Calu3 (cell line): ENCODE data around the gene TCF4. TPM values are rescaled to one million over a fixed set of nuclear protein-coding genes. Genes with fewer than 3 reads are reported as not detected.

Experiments used
- BruUV-seq: library from RNA; stranded (reverse); fragments of 400-500 nt; replicated peaks from 2 replicates; lab custom pipeline; 2021; lab: Mats Ljungman, UMichigan
- CTCF ChIA-PET: fragments of 300-600 bp; sonication (Branson Sonifier 250); formaldehyde crosslinking; loops from one replicate; lab custom pipeline; 2022; ENCODE audit warnings: antibody characterized with exemption; lab: Charles Lee
- DNase-seq: peaks from one replicate; pipeline ENCODE4 v3.0.0; 2022
- H3K27ac Mint-ChIP-seq: one replicate; pipeline ENCODE4 v1.8.0; 2022; ENCODE audit warnings: mixed read lengths; ENCODE audit not compliant: unreplicated experiment
- H3K27me3 Mint-ChIP-seq: one replicate; pipeline ENCODE4 v1.8.0; 2022; ENCODE audit warnings: mixed read lengths; ENCODE audit not compliant: unreplicated experiment
- H3K36me3 Mint-ChIP-seq: one replicate; pipeline ENCODE4 v1.8.0; 2022; ENCODE audit warnings: mild to moderate bottlenecking, moderate library complexity, mixed read lengths; ENCODE audit not compliant: insufficient read depth, unreplicated experiment
- H3K4me1 Mint-ChIP-seq: one replicate; pipeline ENCODE4 v1.8.0; 2022; ENCODE audit warnings: mild to moderate bottlenecking, low read depth, mixed read lengths; ENCODE audit not compliant: unreplicated experiment
- H3K4me3 Mint-ChIP-seq: one replicate; pipeline ENCODE4 v1.8.0; 2022; ENCODE audit warnings: mild to moderate bottlenecking, low read depth, moderate library complexity, mixed read lengths; ENCODE audit not compliant: unreplicated experiment
- H3K9me3 Mint-ChIP-seq: one replicate; pipeline ENCODE4 v1.8.0; 2022; ENCODE audit warnings: low read depth, mixed read lengths; ENCODE audit not compliant: unreplicated experiment
- intact Hi-C: fragments of 100-400 bp; cut with micrococcal nuclease; formaldehyde crosslinking; loops from one replicate; pipeline ENCODE4 v1.10.0; 2022; ENCODE audit not compliant: unreplicated experiment
- total RNA-seq: library from RNA; stranded (reverse); gene quantifications from 2 replicates; pipeline ENCODE4 v1.2.3, GENCODE V29; 2022
- TF ChIP-seq, protein P1 (sequence below): fragments of 200-600 bp; IDR thresholded peaks from one replicate; pipeline ENCODE4 v1.8.0; 2022; ENCODE audit warnings: antibody characterized with exemption; ENCODE audit not compliant: unreplicated experiment

TCF4 gene
- total RNA-seq, 1 experiment from 2014 or later: 0.21 TPM

DNA sequence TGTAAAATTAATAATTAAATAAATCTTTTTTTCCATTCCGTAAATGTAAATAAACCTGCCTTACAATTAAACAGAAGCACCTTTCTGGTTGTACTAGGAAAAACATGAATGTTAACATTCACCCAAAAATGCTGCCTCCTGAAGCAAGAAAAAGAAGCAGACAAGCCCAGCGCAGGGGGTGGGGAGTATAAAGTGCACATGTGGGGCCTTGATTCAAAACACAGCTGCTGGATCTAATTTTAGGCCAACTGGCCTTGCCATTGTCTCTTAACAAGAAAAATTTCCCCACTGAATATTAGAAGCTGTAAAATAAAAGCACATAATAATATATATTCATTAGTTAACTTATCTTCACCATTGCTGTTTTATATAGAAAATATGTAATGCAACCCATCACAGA is 28.3 kb downstream of the TCF4 start:
- Mint-ChIP-seq H3K27me3 (no peaks in the 10 kb centered on the region), H3K27ac (no peak overlapping the region), H3K9me3 (peaks cover 2% of the 10 kb centered on the region), H3K4me3 (no peak overlapping the region), H3K36me3 (no peaks in the 10 kb centered on the region), H3K4me1 (no peaks in the 10 kb centered on the region)
- CTCF ChIA-PET: no interaction called here
- BruUV-seq: no TSS peak
- TF ChIP-seq, protein P1, sequence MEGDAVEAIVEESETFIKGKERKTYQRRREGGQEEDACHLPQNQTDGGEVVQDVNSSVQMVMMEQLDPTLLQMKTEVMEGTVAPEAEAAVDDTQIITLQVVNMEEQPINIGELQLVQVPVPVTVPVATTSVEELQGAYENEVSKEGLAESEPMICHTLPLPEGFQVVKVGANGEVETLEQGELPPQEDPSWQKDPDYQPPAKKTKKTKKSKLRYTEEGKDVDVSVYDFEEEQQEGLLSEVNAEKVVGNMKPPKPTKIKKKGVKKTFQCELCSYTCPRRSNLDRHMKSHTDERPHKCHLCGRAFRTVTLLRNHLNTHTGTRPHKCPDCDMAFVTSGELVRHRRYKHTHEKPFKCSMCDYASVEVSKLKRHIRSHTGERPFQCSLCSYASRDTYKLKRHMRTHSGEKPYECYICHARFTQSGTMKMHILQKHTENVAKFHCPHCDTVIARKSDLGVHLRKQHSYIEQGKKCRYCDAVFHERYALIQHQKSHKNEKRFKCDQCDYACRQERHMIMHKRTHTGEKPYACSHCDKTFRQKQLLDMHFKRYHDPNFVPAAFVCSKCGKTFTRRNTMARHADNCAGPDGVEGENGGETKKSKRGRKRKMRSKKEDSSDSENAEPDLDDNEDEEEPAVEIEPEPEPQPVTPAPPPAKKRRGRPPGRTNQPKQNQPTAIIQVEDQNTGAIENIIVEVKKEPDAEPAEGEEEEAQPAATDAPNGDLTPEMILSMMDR: no peak
- intact Hi-C loops: no loop called here
- no peak for DNase-seq

DNA sequence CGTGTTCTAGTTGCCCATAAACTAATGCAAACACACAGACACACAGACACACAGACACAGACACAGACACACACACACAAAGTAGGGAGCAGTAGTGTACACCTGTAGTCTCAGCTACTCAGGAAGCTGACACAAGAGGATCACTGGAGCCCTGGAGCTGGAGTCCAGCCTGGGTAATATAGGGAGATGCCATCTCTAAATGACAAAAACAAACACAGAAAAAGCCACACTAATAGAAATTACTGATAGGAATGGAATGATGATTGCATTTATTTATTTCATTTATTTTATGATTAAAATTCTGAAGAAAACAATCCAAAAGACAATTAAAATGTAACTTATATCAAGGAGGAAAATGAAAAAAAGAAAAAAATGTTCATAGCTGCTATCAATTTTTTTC is 30.8 kb downstream of the TCF4 start:
- Mint-ChIP-seq H3K36me3 (no peaks in the 10 kb centered on the region), H3K27ac (no peak overlapping the region), H3K4me3 (no peak overlapping the region), H3K9me3 (peaks cover 2% of the 10 kb centered on the region), H3K27me3 (no peaks in the 10 kb centered on the region), H3K4me1 (no peaks in the 10 kb centered on the region)
- CTCF ChIA-PET: no interaction called here
- TF ChIP-seq, protein P1: no peak
- BruUV-seq: no TSS peak
- intact Hi-C loops: no loop called here
- DNase-seq: no peak

DNA sequence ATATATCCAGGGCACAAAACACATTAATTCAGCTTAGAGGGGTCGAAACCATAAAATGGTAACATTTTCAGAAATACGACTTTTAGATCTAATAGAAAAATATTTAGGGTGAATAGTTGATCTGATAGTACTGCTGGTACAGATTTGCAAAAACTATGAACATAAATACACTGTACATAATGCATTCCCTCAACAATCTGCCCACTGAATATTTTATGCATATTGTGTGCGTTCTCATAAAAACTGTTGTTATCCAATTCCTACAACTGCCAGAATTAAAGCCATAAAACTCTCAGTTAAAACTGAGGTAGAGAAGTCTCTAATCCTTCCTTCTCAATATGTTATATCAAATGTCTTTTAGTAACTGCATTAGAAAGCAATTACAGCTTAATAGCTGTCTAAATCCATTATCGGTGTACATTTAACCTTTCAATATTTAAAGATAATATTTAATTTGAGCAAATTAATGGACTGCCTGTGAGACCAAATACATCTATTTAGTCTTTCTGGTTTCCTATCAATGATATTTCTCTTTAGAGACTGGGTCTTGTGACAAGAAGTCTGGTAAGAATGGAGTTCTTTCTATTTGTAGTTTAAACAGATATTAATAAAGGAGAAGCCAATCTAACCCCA is 32.5 kb downstream of the TCF4 start:
- TF ChIP-seq, protein P1: no peak
- Mint-ChIP-seq H3K36me3 (no peaks in the 10 kb centered on the region), H3K4me3 (no peak overlapping the region), H3K27ac (no peak overlapping the region), H3K4me1 (no peaks in the 10 kb centered on the region), H3K9me3 (no peaks in the 10 kb centered on the region), H3K27me3 (no peaks in the 10 kb centered on the region)
- no peak for DNase-seq
- intact Hi-C loops: no loop called here
- CTCF ChIA-PET: interaction anchor here (1.0 kb wide), 1 partner anchor 26 kb away, joined by 3 read pairs; no protein-coding TSS in a partner anchor
- BruUV-seq: no TSS peak

DNA sequence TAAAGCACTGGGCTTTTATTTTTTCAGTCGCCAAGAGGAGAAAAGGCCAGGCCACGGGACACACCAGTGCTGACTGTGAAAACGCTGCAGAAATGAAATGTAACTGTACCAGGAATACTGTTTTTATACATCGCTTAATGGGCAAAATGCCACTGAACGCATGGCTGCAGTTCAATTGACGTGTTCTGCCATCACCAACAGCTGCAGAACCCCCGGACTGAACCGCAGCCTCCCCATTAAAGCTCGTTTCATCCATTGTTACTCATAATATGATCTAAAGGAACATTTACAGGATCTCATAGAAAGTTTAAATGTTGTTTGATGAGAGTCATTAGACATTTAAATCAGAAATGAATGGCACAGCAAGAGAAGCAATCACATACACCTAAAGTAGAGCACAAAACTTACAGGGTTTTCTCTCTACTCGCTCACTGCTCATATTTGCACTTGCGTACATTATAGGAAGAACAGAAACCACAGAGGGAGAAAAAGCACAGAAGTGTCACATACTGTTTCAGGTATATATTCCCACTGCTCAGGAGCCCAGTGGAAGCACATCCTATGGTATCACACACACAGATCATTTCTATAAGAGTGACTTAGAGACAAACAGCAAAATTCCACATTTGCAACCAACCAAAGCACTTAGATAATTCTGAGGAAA is 35.3 kb downstream of the TCF4 start:
- BruUV-seq: no TSS peak
- Mint-ChIP-seq H3K27me3 (no peaks in the 10 kb centered on the region), H3K9me3 (no peaks in the 10 kb centered on the region), H3K4me3 (no peak overlapping the region), H3K36me3 (no peaks in the 10 kb centered on the region), H3K4me1 (no peaks in the 10 kb centered on the region), H3K27ac (no peak overlapping the region)
- intact Hi-C loops: no loop called here
- no peak for DNase-seq
- TF ChIP-seq, protein P1: no peak
- CTCF ChIA-PET: no interaction called here
